ENCODE measurements around the gene AHCYL2.

DNA sequence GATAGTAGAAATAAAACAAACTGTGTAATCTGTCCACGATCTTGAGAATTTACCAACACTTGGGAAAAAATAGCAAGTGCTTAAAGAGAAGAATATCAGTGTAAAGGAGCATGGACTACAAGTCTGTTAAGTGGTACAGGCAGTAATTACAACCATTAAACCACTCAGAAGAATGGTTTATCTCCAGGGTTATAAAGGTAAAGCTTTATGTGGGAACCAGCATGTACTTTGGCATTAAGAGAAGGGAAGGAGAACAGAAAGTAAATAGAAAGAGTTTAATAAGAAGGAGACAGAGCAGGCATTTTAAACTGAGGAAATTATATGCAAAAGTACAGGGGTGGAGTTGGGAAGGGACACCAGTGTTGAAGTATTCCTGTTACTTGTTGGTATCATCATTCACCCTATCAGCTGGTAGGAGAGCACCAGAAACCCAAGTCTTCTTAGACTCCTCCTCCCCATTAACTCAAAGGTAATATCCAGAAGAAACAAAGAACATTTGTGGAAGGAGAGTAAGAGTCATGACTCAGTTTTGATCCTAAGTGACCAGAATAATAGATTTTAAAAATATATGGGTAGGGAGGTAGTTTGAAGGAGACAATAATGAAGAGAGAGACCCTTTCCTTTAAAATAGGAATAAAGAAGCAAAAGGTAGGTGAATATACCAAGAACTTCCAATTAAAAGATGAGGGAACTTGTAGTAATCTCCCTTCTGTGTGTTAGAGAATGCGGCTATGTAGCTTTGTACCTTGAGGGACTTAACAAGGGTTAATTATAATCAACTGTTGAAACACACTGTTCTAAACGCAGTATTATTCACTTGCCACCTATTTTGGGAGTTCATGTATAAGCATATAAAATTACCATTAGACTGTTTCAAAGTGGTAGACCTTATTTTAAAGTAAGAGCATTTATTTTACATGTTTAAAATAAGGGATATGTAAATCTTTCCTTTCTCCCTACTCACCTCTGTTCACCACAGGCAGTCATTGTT is 117.3 kb downstream of the AHCYL2 start:
- TF ChIP-seq, protein P1, sequence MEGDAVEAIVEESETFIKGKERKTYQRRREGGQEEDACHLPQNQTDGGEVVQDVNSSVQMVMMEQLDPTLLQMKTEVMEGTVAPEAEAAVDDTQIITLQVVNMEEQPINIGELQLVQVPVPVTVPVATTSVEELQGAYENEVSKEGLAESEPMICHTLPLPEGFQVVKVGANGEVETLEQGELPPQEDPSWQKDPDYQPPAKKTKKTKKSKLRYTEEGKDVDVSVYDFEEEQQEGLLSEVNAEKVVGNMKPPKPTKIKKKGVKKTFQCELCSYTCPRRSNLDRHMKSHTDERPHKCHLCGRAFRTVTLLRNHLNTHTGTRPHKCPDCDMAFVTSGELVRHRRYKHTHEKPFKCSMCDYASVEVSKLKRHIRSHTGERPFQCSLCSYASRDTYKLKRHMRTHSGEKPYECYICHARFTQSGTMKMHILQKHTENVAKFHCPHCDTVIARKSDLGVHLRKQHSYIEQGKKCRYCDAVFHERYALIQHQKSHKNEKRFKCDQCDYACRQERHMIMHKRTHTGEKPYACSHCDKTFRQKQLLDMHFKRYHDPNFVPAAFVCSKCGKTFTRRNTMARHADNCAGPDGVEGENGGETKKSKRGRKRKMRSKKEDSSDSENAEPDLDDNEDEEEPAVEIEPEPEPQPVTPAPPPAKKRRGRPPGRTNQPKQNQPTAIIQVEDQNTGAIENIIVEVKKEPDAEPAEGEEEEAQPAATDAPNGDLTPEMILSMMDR (IDR thresholded peaks at IDR 0.05; ENCODE audit: insufficient read depth, low read length): no peak
- TF ChIP-seq, protein P2, sequence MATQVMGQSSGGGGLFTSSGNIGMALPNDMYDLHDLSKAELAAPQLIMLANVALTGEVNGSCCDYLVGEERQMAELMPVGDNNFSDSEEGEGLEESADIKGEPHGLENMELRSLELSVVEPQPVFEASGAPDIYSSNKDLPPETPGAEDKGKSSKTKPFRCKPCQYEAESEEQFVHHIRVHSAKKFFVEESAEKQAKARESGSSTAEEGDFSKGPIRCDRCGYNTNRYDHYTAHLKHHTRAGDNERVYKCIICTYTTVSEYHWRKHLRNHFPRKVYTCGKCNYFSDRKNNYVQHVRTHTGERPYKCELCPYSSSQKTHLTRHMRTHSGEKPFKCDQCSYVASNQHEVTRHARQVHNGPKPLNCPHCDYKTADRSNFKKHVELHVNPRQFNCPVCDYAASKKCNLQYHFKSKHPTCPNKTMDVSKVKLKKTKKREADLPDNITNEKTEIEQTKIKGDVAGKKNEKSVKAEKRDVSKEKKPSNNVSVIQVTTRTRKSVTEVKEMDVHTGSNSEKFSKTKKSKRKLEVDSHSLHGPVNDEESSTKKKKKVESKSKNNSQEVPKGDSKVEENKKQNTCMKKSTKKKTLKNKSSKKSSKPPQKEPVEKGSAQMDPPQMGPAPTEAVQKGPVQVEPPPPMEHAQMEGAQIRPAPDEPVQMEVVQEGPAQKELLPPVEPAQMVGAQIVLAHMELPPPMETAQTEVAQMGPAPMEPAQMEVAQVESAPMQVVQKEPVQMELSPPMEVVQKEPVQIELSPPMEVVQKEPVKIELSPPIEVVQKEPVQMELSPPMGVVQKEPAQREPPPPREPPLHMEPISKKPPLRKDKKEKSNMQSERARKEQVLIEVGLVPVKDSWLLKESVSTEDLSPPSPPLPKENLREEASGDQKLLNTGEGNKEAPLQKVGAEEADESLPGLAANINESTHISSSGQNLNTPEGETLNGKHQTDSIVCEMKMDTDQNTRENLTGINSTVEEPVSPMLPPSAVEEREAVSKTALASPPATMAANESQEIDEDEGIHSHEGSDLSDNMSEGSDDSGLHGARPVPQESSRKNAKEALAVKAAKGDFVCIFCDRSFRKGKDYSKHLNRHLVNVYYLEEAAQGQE (IDR thresholded peaks at IDR 0.05; ENCODE audit: insufficient replicate concordance, low read depth): no peak
- TF ChIP-seq SPI1 (IDR thresholded peaks at IDR 0.05; ENCODE audit: borderline replicate concordance, low read depth): no peak
